Measurements from ENCODE around the gene GNAI3.
A peak's percentile ranks its signal among the peaks of the same experiment; 100 is the strongest.

GNAI3 gene

DNA sequence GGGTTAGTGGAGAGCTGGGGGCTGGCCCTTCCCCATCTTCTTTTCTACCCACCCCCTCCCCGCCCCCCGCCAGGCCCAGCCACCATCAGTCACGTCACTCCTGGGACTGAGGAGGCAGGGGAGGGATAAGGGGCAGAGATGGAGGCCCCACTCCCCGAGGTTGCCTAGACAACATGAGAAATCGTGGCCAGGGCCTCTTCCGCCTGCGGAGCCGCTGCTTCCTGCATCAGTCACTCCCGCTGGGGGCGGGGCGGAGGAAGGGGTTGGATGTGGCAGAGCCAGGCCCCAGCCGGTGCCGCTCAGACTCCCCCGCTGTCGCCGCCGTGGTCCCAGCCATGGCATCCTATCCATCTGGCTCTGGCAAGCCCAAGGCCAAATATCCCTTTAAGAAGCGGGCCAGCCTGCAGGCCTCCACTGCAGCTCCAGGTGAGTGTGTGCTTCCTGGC, 72.4 kb downstream of the GNAI3 start:
- H3K4me3 ChIP-seq (ENCODE audit: low read depth, low read length) = peak overlapping the region; percentile 75

DNA sequence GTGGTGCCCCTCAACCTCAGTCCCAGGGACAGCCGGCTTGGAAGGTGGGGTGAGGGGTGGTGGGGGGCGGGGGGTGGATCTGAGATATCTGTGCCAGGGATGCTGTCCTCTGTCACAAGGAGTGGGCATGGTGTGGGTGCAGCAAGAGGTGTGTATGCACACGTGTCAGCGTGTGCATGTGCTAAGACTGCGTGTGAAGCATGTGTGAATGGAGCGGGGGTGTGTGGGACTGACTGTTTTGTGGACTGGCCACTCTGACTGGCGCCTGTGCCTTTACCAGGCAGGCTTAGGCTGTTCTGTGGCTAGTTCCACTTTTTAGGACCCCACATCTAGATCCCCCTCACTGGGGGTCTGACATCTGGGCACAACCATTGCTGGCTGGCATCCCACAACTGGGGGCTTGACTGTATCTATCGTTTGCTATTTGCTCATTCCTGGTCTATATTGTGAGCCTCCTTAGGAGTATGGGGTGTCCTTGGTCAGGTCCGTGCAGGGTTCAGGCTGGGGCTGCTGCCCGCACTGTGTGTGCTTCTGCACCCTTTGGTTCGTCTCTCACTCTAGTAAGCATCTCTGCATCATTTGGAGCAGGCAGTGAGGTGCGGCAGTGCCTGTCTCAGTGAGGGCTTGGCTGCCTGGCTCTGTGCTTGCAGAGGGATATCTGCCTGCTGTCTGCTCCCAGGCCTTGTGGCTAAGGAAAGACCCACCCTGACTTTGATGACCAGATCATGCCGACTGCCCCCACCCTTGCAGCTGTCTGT, 73.1 kb downstream of the GNAI3 start:
- Histone ChIP-seq H3K4me3 (ENCODE audit: low read depth, low read length) (peak overlapping the region; percentile 75), H3K27ac (no peak overlapping the region), H3K36me3 (replicated peaks) (peaks cover 7% of the 10 kb centered on the region), H3K27me3 (replicated peaks) (no peaks in the 10 kb centered on the region)
- no peak for DNase-seq
- TF ChIP-seq, protein P1, sequence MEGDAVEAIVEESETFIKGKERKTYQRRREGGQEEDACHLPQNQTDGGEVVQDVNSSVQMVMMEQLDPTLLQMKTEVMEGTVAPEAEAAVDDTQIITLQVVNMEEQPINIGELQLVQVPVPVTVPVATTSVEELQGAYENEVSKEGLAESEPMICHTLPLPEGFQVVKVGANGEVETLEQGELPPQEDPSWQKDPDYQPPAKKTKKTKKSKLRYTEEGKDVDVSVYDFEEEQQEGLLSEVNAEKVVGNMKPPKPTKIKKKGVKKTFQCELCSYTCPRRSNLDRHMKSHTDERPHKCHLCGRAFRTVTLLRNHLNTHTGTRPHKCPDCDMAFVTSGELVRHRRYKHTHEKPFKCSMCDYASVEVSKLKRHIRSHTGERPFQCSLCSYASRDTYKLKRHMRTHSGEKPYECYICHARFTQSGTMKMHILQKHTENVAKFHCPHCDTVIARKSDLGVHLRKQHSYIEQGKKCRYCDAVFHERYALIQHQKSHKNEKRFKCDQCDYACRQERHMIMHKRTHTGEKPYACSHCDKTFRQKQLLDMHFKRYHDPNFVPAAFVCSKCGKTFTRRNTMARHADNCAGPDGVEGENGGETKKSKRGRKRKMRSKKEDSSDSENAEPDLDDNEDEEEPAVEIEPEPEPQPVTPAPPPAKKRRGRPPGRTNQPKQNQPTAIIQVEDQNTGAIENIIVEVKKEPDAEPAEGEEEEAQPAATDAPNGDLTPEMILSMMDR (IDR thresholded peaks at IDR 0.05; ENCODE audit: low read depth, low read length, missing control alignments) = no peak
- in situ Hi-C loops (cut with HindIII; ENCODE audit: low pct_ligation_motif_present, low sequenced_read_pairs) = no loop called here

More for the DNA sequence above, 72.4 kb downstream of the GNAI3 start:
- TF ChIP-seq, protein P1 (IDR thresholded peaks at IDR 0.05; ENCODE audit: low read depth, low read length, missing control alignments) = no peak
- Histone ChIP-seq H3K27ac (peak overlapping the region; percentile 90), H3K27me3 (replicated peaks) (no peaks in the 10 kb centered on the region), H3K36me3 (replicated peaks) (no peaks in the 10 kb centered on the region)
- DNase-seq = peak; percentile 95
- in situ Hi-C loops (cut with HindIII; ENCODE audit: low pct_ligation_motif_present, low sequenced_read_pairs) = no loop called here

DNA sequence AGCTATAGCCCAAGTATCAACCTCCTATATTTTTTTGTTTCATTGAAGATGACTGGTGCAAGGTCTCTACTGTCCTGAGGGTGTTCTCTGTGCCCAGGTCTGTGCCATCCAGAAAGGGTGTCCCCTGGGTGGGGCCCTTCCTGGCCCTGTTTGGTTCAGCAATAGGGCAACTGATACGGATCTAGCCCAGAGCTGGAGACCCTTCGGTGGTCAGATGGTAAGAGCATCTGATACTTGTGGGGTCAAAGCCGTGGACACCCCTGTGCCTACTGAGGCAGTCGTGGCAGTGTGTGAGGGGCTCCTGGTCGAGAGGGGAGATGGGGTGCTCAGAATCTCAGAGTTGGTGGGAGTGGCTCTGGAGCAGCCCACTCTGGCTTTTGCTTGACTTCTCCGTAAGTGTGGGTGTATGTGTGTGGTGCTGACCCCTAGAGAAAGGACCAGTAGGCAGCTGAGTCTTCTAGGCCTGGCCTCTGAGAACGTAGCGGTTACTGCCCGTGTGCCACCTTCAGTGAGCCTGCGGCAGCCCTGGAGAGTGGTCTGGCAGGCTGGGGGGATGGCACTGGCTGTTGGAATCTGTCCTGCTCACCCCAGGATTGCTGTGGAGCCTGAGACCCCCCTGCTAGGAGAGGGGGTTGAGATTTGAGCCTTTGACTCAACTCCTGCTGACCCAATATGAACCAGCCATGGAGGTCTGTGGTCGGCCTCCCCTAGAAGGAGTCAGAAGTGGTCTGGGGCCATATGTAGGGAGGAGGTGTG, 73.9 kb downstream of the GNAI3 start:
- in situ Hi-C loops (cut with HindIII; ENCODE audit: low pct_ligation_motif_present, low sequenced_read_pairs) = no loop called here
- Histone ChIP-seq H3K36me3 (replicated peaks) (peaks cover 14% of the 10 kb centered on the region), H3K27ac (no peak overlapping the region), H3K4me3 (ENCODE audit: low read depth, low read length) (peak overlapping the region; percentile 75), H3K27me3 (replicated peaks) (no peaks in the 10 kb centered on the region)
- no peak for DNase-seq
- TF ChIP-seq, protein P1 (IDR thresholded peaks at IDR 0.05; ENCODE audit: low read depth, low read length, missing control alignments) = no peak

- Histone ChIP-seq H3K36me3 (replicated peaks) (peaks cover 20% of the 10 kb centered on the region), H3K27ac (no peak overlapping the region), H3K4me3 (ENCODE audit: low read depth, low read length) (no peak overlapping the region), H3K27me3 (replicated peaks) (no peaks in the 10 kb centered on the region)
- in situ Hi-C loops (cut with HindIII; ENCODE audit: low pct_ligation_motif_present, low sequenced_read_pairs) = no loop called here
- TF ChIP-seq, protein P1 (IDR thresholded peaks at IDR 0.05; ENCODE audit: low read depth, low read length, missing control alignments) = no peak
- no peak for DNase-seq
Measured at GRCh38 chr1:109622895-109623294, 74.5 kb downstream of the GNAI3 start.

GRCh38 chr1:109623601-109624161, 75.3 kb downstream of the GNAI3 start:
- H3K27ac ChIP-seq = no peak overlapping the region
- H3K27me3 ChIP-seq (replicated peaks) = no peaks in the 10 kb centered on the region
- TF ChIP-seq, protein P1 (IDR thresholded peaks at IDR 0.05; ENCODE audit: low read depth, low read length, missing control alignments) = no peak
- in situ Hi-C loops (cut with HindIII; ENCODE audit: low pct_ligation_motif_present, low sequenced_read_pairs) = no loop called here
- H3K36me3 ChIP-seq (replicated peaks) = peaks cover 28% of the 10 kb centered on the region
- H3K4me3 ChIP-seq (ENCODE audit: low read depth, low read length) = no peak overlapping the region
- no peak for DNase-seq
